BLaER1 (cell line): ENCODE measurements around the gene ZNF202.
"Not testable (repeated sequence)": the region's sequence is repeated elsewhere in the genome, so short reads cannot be mapped to it uniquely, and the experiment has no call there.

Experiments
- H3K27ac ChIP-seq: shearing (Covaris generic); formaldehyde crosslinking; 2 replicates; pipeline ENCODE4 v1.8.1; 2022
- H3K27me3 ChIP-seq: shearing (Covaris generic); formaldehyde crosslinking; 2 replicates; pipeline ENCODE4 v1.8.1; 2022
- H3K36me3 ChIP-seq: shearing (Covaris generic); formaldehyde crosslinking; 2 replicates; pipeline ENCODE4 v1.8.1; 2022
- H3K4me1 ChIP-seq: shearing (Covaris generic); formaldehyde crosslinking; 2 replicates; pipeline ENCODE4 v1.8.1; 2022
- H3K4me2 ChIP-seq: shearing (Covaris generic); formaldehyde crosslinking; 2 replicates; pipeline ENCODE4 v1.8.1; 2022
- H3K4me3 ChIP-seq: shearing (Covaris generic); formaldehyde crosslinking; 2 replicates; pipeline ENCODE4 v1.8.1; 2022
- H3K9ac ChIP-seq: shearing (Covaris generic); formaldehyde crosslinking; 2 replicates; pipeline ENCODE4 v1.8.1; 2022
- H3K9me3 ChIP-seq: shearing (Covaris generic); formaldehyde crosslinking; 2 replicates; pipeline ENCODE4 v1.8.1; 2022
- H4K20me1 ChIP-seq: shearing (Covaris generic); formaldehyde crosslinking; 2 replicates; pipeline ENCODE4 v1.8.1; 2022
- Cebpa-rat ChIP-seq: shearing (Covaris generic); IDR thresholded peaks from 2 replicates; pipeline ENCODE4 v1.8.1; 2022

Gene ZNF202

DNA sequence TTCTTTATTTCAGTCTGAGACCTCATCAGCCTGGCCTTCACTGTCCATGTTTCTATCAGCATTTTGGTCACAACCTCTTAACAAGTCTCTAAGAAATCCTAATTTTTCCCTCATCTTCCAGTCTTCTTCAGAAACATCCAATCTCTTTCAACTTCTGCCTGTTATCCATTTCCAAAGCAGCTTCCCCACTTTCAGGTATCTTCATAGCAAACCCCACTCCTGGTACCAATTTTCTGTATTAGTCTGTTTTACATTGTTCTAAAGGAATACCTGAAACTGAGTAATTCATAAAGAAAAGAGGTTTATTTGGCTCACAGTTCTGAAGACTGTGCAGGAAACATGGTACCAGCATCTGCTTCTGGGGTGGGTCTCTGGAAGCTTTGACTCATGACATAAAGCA lies 21.0 kb upstream of the ZNF202 start:
- H3K4me2 ChIP-seq, result no peak overlapping the region
- no peak overlapping the region for H3K9ac ChIP-seq
- H3K36me3 ChIP-seq, result no peaks in the 10 kb centered on the region
- TF ChIP-seq Cebpa-rat, result no peak
- no peak overlapping the region for H3K27ac ChIP-seq
- H3K4me1 ChIP-seq, result no peaks in the 10 kb centered on the region
- H4K20me1 ChIP-seq, result no peaks in the 10 kb centered on the region
- peaks cover 19% of the 10 kb centered on the region for H3K9me3 ChIP-seq
- H3K4me3 ChIP-seq, result no peak overlapping the region
- H3K27me3 ChIP-seq, result no peaks in the 10 kb centered on the region

DNA sequence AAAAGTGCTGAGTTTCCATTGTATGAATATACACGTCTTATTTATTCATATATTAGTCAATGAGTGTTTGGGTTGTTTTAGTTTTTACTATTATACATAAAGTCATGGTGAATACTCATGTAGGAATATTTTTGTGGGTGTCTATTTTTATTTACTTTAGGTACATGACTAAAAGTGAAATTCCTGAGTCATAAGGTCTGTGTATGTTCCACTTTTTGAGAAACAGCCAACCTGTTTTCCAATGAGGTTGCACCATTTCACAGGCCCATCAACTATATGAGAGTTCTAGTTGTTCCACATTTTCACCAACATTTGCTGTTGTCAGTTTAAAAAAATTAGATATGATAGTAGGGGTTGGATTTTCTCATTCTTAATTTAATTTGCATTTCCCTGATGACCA lies 19.4 kb upstream of the ZNF202 start:
- Histone ChIP-seq H3K27ac (no peak overlapping the region), H3K4me3 (no peak overlapping the region), H3K9ac (no peak overlapping the region), H3K4me2 (no peak overlapping the region), H3K4me1 (no peaks in the 10 kb centered on the region), H3K9me3 (peaks cover 19% of the 10 kb centered on the region), H3K27me3 (no peaks in the 10 kb centered on the region), H4K20me1 (no peaks in the 10 kb centered on the region), H3K36me3 (no peaks in the 10 kb centered on the region)
- no peak for TF ChIP-seq Cebpa-rat

DNA sequence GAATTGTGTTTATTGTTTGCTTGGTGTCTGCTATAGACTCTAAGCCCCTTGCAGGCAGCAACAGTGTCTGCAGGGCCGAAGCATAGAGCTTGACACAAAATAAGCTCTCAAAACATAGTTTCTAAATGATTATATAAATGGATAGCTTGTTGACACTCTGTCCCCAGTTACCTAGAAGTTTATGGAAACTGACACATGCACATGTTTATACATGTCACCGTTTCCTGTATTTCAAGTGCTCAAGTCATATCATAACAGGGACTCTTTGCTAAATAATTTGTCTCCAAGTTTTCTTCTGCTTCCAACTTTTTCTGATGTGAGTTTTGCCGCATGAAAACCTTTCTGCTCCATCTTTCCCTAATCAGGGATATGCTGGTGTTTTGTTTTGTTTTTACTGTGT lies 16.5 kb upstream of the ZNF202 start:
- no peak for TF ChIP-seq Cebpa-rat
- H3K9me3 ChIP-seq, result peaks cover 18% of the 10 kb centered on the region
- no peak overlapping the region for H3K4me2 ChIP-seq
- no peaks in the 10 kb centered on the region for H3K36me3 ChIP-seq
- H3K27me3 ChIP-seq, result no peaks in the 10 kb centered on the region
- no peak overlapping the region for H3K4me3 ChIP-seq
- H4K20me1 ChIP-seq, result no peaks in the 10 kb centered on the region
- H3K4me1 ChIP-seq, result no peaks in the 10 kb centered on the region
- H3K27ac ChIP-seq, result no peak overlapping the region
- no peak overlapping the region for H3K9ac ChIP-seq

DNA sequence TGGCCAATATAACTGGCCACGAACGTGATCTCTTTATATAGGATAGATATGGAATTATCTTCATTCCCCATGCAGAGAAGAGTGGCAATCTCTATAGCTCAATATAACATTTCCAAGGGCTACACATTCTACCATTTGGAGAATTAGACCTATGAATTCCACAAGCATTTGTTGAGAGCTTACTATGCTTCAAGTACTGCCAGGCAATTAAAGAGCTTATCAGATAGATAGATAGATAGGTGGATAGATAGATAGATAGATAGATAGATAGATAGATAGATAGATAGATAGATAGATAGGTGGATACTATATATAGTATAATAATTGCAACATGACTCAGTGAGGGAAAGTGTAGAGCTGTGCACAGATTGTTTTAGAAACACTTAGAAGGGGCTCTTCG lies 14.4 kb upstream of the ZNF202 start:
- Histone ChIP-seq H3K9me3 (no peaks in the 10 kb centered on the region), H3K27me3 (no peaks in the 10 kb centered on the region), H3K4me2 (no peak overlapping the region), H3K4me3 (no peak overlapping the region), H4K20me1 (no peaks in the 10 kb centered on the region), H3K4me1 (no peaks in the 10 kb centered on the region), H3K27ac (no peak overlapping the region), H3K9ac (no peak overlapping the region), H3K36me3 (no peaks in the 10 kb centered on the region)
- no peak for TF ChIP-seq Cebpa-rat

DNA sequence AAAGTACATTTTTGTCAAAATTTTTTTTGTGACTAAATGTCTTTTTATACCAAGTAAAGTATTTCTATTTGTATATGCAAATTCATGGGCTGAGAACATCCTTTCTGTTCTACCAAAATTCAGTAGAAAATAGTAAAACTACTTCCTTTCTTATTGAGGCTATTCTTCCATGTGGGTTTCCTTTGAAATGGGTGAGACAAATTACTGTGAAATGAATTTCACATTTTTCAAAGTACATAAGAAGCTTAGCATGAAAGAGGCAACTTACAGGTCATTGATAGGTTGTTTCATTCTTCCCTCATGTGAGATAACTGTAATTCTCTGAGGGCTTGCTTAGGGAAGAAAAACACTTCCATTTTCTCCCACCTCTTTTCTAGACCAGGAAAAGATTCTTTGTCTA lies 13.9 kb upstream of the ZNF202 start:
- no peak overlapping the region for H3K27ac ChIP-seq

DNA sequence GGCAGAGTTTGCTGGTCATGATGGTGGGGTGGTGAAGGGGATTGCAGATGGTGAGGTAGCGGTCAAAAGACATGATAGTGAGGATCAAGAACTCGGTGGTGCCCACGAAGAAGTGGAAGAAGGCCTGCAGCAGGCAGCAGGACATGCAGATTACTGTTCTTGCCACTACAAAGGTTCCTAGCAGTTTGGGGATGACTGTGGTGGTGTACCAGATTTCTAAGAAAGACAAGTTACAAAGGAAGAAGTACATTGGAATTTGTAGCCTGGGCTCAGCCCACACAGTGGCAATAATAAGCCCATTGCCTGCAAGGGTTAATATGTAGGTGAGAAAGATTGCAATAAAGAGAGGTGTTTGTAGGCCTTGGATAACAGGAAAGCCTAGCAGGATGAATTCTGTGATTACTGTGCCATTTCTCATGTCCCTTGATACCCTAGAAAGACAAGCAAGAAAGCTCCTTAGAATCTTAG lies 12.7 kb upstream of the ZNF202 start, which contains the start of gene OR6X1:
OR6X1 (minus strand) TSS at position 418 of the 468 bp plus-strand sequence; CDS start at position 418, 0 bp downstream.
- no peak within 1 kb of the TSS for H3K9ac ChIP-seq
- no peak within 1 kb of the TSS for H3K4me3 ChIP-seq
- no peaks in the 10 kb centered on the region for H4K20me1 ChIP-seq
- H3K4me1 ChIP-seq, result no peaks in the 10 kb centered on the region
- H3K4me2 ChIP-seq, result no peak within 1 kb of the TSS
- no peaks in the 10 kb centered on the region for H3K27me3 ChIP-seq
- H3K27ac ChIP-seq, result no peak within 1 kb of the TSS
- no peak for TF ChIP-seq Cebpa-rat
- H3K36me3 ChIP-seq, result no peaks in the 10 kb centered on the region
- H3K9me3 ChIP-seq, result 0 out of 2 replicates have a peak, but pooled peaks cover 1% of the 10 kb centered on the region

More for the DNA sequence above, 13.9 kb upstream of the ZNF202 start:
- no peak for TF ChIP-seq Cebpa-rat
- Histone ChIP-seq H3K4me2 (no peak overlapping the region), H4K20me1 (no peaks in the 10 kb centered on the region), H3K36me3 (no peaks in the 10 kb centered on the region), H3K4me1 (no peaks in the 10 kb centered on the region), H3K9me3 (no peaks in the 10 kb centered on the region), H3K4me3 (no peak overlapping the region), H3K9ac (no peak overlapping the region), H3K27me3 (no peaks in the 10 kb centered on the region)

DNA sequence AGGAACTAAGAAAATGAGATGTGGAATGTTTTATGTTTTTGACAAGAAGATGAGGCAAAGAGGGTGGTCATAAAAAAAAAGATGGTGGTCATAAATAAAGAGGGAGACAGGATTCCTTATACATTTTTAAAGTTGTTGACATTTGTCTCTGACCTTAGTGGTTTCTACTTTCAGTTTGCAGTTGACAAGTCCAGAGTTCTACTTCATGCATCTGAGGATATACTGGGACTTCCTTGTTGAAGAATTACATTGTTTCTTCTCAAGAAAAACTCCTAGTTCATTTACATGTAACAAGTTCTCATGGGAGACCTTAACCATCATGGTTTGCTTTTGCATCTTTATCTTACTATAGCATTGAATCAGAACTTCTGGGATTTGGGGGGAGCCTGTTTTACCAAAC lies 11.7 kb upstream of the ZNF202 start:
- Histone ChIP-seq H3K4me3 (no peak overlapping the region), H3K27me3 (no peaks in the 10 kb centered on the region), H3K9me3 (peaks cover 11% of the 10 kb centered on the region; the same call in 1 of the 2 replicates), H3K9ac (no peak overlapping the region), H3K4me2 (no peak overlapping the region), H3K27ac (no peak overlapping the region), H4K20me1 (no peaks in the 10 kb centered on the region), H3K36me3 (no peaks in the 10 kb centered on the region), H3K4me1 (no peaks in the 10 kb centered on the region)
- TF ChIP-seq Cebpa-rat, result no peak

DNA sequence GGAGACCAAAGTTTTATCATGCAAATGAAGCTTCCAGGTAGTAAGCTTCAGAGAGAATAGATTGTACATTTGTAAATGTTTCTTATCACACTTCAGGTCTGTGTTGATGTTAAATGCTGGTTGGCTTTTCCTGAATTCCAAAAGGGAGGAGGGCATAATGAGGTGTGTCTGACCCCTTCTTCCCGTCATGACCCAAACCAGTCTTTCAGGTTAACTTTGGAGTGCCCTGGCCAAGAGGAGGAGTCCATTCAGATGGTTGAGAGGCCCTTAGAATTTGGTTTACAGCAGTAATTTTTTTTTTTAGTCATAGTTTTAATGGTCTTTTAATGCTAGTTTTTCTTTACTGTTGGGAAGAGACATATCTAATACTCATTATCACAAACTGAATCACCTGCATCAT lies 10.3 kb upstream of the ZNF202 start:
- Histone ChIP-seq H3K9me3 (peaks cover 12% of the 10 kb centered on the region; the same call in 1 of the 2 replicates), H3K4me2 (no peak overlapping the region), H3K4me3 (no peak overlapping the region), H3K27ac (no peak overlapping the region), H4K20me1 (no peaks in the 10 kb centered on the region), H3K36me3 (no peaks in the 10 kb centered on the region), H3K4me1 (no peaks in the 10 kb centered on the region), H3K9ac (no peak overlapping the region), H3K27me3 (no peaks in the 10 kb centered on the region)
- no peak for TF ChIP-seq Cebpa-rat

DNA sequence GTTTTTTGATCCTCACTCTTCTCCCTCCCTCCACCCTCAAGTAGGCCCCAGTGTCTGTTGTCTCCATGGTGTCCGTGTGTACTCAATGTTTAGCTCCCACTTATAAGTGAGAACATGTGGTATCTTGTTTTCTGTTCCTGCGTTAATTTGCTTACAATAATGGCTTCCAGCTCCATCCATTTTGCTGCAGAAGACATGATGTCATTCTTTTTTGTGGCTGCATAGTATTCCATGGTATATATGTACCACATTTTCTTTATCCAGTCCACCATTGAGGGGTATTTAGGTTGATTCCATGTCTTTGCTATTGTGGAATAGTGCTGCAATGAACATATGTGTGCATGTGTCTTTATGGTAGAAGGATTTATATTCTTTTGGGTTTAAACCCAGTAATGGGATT lies 6.9 kb upstream of the ZNF202 start:
- H3K36me3 ChIP-seq, H3K27me3 ChIP-seq, H3K4me3 ChIP-seq, H3K4me2 ChIP-seq, H4K20me1 ChIP-seq, H3K4me1 ChIP-seq, H3K9ac ChIP-seq, H3K27ac ChIP-seq: not testable (repeated sequence)
- H3K9me3 ChIP-seq, result peaks cover 12% of the 10 kb centered on the region; the same call in 1 of the 2 replicates

DNA sequence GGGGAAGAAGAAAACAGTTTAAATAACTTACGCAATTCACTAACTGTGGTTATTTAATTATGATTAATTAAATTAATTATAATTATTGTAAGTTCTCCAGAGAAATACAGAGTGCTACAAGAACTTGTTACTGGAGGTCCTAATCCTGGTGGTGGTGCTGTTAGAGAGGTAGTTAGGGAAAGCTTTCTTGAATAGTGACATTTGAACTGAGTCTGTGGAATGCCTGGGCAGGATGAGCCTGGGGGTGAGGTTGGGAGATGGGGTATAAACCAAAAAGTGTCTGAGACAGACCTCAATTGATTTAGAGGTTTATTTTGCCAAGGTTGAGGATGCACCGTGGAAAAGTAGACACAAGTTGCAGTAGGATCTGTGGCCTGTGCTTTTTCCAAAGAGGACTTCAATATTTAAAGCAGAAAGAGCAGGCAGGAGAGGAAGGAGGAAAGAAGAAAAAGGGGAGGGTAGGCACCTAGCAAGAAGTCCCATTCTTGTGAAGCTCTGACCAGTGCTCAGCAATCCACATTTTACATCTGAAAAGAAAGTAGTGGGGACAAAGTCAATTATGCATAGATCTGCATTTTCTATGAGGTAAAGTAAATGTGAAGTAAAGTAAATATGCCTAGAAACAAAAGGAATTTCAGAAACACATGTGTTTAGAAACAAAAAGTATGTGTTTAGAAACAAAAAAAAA lies 4.4 kb upstream of the ZNF202 start:
- Histone ChIP-seq H3K27ac (no peak overlapping the region), H4K20me1 (no peaks in the 10 kb centered on the region), H3K4me2 (no peak overlapping the region), H3K9me3 (peaks cover 12% of the 10 kb centered on the region; the same call in 1 of the 2 replicates), H3K9ac (no peak overlapping the region), H3K4me1 (peaks cover 8% of the 10 kb centered on the region), H3K36me3 (no peaks in the 10 kb centered on the region), H3K4me3 (no peak overlapping the region), H3K27me3 (no peaks in the 10 kb centered on the region)
- no peak for TF ChIP-seq Cebpa-rat

DNA sequence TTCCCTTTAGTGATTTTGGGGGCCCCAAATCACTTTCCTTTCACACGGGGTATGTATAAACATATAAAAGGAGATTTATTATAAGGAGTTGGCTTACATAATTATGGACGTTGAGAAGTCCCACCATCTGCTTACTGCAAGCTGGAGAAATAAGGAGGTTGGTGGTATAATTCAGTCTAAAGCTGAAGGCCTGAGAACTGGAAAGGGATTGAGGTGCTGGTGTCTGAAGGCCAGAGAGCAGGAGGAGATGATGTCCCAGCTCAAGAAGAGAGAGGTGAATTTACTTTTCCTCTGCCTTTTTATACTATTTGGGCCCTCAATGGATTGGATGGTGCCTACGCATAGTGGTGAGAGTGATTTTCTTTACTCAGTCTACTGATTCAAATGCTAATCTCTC lies 1.3 kb upstream of the ZNF202 start:
- Histone ChIP-seq H3K9me3 (peaks cover 14% of the 10 kb centered on the region), H3K4me3 (no peak overlapping the region), H3K9ac (no peak overlapping the region), H4K20me1 (peaks cover 20% of the 10 kb centered on the region), H3K27me3 (no peaks in the 10 kb centered on the region), H3K27ac (no peak overlapping the region), H3K4me1 (peaks cover 26% of the 10 kb centered on the region), H3K36me3 (peaks cover 22% of the 10 kb centered on the region), H3K4me2 (peak overlapping the region; percentile 82)
- TF ChIP-seq Cebpa-rat, result no peak
